GM18511 (cell line): Measurements from ENCODE around the gene SBF1.
"Not testable (repeated sequence)": the region's sequence is repeated elsewhere in the genome, so short reads cannot be mapped to it uniquely, and the experiment has no call there.

Experiments used
- ATAC-seq: cut with Tn5 transposase; IDR thresholded peaks from one replicate; pipeline ENCODE4 v1.9.1; 2021; ENCODE audit warnings: mild to moderate bottlenecking, moderate library complexity; ENCODE audit not compliant: unreplicated experiment

The SBF1 gene, protein sequence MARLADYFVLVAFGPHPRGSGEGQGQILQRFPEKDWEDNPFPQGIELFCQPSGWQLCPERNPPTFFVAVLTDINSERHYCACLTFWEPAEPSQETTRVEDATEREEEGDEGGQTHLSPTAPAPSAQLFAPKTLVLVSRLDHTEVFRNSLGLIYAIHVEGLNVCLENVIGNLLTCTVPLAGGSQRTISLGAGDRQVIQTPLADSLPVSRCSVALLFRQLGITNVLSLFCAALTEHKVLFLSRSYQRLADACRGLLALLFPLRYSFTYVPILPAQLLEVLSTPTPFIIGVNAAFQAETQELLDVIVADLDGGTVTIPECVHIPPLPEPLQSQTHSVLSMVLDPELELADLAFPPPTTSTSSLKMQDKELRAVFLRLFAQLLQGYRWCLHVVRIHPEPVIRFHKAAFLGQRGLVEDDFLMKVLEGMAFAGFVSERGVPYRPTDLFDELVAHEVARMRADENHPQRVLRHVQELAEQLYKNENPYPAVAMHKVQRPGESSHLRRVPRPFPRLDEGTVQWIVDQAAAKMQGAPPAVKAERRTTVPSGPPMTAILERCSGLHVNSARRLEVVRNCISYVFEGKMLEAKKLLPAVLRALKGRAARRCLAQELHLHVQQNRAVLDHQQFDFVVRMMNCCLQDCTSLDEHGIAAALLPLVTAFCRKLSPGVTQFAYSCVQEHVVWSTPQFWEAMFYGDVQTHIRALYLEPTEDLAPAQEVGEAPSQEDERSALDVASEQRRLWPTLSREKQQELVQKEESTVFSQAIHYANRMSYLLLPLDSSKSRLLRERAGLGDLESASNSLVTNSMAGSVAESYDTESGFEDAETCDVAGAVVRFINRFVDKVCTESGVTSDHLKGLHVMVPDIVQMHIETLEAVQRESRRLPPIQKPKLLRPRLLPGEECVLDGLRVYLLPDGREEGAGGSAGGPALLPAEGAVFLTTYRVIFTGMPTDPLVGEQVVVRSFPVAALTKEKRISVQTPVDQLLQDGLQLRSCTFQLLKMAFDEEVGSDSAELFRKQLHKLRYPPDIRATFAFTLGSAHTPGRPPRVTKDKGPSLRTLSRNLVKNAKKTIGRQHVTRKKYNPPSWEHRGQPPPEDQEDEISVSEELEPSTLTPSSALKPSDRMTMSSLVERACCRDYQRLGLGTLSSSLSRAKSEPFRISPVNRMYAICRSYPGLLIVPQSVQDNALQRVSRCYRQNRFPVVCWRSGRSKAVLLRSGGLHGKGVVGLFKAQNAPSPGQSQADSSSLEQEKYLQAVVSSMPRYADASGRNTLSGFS (N-terminal part only)

DNA sequence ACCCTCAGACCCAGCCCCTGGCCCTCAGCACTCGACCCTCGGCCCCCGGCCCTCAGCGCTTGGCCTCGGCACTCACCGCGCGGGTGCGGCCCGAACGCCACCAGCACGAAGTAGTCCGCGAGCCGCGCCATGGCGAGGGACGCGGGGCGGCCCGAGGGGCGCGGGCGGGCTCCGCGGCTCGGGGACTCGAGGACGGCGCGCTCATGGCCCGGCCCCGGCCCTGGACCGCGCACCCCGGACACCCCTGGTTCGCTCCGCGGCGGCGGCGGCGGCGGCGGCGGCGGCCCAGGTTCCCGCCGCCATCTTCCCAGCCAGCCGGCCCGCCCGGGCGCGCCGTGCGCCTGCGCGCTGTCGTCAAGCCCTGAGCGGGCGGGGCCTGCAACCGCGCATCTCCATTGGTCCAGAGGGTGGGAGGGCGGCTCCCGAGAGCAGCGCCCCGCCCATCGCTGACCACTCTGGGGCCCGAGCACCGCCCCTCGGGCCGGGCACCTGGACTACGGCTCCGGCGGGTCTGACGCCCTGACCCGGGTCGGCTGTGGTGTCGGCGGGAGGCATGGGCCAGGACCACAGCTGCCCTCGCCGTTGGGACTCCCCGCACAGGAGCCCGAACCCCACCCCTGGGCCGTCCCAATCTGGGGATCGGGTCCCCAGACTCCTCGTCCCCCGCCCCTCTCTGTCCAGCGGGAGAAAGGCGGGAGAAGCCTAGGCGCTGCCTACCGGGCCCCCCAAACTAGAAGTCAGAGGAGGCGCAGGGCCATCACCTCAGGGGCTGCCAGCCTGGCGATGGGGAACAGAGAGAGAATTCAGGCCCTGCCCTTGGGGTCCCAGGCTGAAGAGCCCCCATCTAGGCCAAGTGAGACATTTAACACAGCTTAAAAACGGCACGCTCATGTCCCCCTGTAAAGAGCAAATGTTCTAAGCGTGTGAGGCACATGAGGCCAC, at the start of gene SBF1:
SBF1 (minus strand) TSS at position 326 of the 942 bp plus-strand sequence; CDS start at position 131, 195 bp downstream.
- ATAC-seq, result peak; percentile 62

DNA sequence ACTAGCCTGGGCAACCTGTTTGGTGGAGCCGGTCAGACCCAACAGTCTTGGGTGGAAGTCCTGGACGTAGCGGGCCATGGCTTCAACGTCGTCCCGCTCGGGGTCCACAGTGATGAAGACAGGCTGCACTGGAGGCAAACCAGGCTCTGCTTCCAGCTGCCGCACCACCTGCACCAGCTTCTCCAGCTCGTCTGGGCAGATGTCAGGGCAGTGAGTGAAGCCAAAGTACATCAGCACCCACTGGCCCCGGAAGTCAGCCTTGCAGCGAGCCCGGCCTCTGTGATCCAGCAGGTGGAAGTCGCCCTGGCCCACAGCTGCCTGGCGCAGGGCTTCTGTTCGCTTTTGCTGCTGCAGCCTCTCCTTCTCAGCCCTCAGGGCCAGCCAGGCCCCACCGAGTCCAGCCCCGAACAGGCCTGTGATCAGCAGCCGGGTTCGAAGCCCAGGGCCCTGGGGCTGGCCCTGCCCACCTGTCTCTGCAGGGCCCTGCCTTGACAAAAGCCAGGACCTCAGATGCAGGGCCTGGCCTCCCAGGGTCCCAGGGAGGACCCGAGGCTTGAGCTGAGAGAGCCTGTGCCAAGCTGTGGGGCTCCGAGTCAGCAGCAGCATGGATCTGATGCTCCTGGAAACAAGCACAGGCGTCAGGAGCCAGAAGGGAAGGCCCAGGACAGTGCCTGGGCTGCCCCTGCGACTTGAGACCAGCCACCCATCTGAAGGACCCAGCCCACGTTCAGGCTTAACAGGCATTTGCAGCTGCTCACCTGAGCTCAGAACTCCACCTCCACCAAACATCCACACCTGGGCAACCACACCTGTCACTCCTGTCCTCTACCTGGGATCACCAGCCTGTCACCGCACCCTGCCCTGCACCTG, 49.2 kb upstream of the SBF1 start:
- no peak for ATAC-seq

DNA sequence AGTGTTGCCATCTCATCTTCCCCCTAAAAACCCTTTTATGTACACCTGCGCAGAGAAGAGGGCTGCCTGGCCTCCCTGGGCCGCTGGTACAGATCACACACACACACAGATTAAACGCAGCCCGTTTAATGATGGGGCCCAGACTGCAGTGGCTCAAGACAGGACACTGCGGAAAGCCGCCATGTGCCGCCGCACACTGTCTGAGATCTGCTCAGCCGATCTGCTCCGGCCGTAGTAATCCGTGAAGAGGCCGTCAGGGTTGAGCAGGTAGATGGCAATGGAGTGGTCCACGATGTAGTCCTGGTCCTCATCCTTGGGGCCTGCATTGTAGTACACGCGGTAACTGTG, 48.6 kb upstream of the SBF1 start:
- no peak for ATAC-seq

DNA sequence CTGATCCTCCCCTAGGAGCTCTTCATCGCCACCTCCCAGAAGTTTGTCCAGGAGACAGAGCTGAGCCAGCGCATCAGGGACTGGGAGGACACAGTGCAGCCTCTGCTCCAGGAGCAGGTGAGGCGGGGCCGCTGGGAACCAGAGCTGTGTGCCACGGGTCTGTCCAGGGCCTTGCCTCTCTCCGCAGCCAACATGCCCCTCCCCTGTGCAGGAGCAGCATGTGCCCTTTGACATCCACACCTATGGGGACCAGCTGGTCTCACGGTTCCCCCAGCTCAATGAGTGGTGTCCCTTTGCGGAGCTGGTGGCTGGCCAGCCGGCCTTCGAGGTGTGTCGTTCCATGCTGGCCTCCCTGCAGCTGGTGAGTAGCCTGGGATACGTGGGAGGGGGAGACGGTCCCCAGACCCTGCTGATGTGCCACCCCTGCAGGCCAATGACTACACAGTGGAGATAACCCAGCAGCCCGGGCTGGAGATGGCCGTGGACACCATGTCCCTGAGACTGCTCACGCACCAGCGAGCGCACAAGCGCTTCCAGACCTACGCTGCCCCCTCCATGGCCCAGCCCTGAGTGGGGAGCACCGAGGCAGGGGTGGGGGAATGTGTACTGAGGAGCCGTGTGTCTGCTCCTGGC, 48.1 kb upstream of the SBF1 start:
- ATAC-seq, result no peak

DNA sequence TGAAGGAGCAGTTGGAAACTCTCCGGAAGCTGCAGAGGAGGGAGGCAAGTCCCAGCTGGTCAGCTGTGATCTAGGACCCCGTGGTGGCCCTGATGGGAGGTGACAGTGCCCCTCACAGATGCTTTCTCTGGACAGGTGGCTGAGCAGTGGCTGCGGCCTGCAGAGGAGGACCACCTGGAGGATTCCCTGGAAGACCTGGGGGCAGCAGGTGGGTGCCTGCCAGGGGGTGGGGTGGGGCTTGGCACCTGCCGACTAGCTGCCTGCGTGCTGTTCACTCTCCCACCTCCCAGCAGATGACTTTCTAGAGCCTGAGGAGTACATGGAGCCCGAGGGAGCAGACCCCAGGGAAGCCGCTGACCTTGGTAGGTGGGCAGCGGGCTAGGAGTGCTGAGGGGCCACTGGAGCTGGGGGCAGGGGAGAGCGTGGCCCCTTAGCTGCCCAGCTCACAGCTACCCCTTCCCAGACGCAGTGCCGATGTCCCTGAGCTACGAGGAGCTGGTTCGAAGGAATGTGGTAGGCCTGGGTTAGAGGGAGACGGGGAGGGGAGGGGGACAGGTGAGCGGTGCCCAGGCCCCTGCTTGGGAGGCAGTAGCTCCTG, 47.5 kb upstream of the SBF1 start:
- ATAC-seq, result no peak

DNA sequence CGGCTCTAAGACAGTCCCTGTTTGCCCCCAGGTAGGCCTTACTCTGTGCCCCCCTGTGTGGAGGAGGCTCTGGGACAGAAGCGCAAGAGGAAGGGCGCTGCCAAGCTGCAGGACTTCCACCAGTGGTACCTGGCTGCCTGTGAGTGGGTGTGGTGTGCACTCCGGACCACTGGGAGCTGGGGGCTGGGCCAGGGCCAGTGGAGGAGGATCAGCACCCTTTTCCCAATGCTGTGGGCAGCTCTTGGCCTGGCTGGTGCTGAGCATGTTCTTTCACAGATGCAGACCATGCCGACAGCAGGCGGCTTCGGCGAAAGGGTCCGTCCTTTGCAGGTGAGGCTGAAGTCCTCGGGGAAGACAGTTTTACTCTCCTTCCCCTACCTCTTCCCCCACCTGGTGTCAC, 46.9 kb upstream of the SBF1 start:
- no peak for ATAC-seq

DNA sequence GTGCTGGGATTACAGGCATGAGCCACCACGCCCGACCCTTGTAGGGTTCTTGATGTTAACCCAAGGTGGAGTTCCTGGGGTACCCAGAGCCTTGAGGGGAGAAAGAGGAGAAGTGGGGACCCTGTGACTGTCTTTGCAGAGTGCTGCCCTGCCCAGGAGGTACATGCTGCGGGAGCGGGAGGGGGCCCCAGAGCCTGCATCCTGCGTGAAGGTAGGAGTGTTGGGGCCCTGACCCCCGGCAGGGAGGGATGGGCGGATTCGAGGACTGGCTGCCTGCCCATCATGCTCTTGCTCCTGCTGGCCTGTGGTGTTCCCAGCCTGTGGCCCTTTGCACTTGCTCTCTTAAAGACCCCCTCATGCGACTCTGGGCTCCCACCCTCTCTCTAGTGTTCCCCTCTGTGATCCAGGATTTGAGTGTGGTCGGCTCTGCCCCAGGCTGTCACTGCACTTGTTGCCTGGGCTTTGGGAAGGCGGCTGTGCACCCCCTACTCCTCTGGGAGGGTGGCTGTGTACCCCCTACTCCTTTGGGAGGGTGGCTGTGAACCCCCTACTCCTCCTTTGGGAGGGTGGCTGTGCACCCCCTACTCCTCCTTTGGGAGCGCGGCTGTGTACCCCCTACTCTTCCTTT, 46.1 kb upstream of the SBF1 start:
- no peak for ATAC-seq

DNA sequence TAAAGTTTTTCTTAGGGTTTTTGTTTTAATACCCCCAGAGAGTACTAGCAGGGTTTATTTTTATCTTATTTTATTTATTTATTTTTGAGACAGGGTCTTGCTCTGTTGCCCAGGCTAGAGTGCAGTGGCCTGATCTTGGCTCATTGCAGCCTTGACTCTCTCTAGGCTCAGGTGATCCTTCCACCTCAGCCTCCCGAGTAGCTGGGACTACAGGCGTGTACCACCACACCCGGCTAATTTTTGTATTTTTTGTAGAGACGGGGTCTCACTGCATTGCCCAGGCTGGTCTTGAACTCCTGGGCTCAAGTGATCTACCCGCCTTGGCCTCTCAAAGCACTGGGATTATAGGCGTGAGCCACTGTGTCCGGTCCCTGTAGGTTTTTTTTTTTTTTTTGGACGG, 45.3 kb upstream of the SBF1 start:
- not testable (repeated sequence) for ATAC-seq

DNA sequence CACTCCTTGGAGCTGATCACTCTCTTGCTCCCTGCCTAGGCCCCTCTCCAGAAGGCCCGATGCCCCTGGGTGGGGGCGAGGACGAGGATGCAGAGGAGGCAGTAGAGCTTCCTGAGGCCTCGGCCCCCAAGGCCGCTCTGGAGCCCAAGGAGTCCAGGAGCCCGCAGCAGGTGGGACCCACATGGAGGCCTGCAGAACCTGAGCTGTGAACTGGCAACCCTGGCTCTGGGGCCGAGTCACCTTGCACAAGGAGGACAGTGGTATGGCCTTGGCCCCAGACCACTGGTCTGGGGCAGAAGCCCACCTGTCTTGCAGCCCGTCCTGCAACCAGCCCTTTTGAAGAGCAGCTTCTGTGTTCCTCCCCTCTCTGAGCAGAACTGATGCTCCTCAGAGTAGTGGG, 44.3 kb upstream of the SBF1 start:
- ATAC-seq, result no peak

DNA sequence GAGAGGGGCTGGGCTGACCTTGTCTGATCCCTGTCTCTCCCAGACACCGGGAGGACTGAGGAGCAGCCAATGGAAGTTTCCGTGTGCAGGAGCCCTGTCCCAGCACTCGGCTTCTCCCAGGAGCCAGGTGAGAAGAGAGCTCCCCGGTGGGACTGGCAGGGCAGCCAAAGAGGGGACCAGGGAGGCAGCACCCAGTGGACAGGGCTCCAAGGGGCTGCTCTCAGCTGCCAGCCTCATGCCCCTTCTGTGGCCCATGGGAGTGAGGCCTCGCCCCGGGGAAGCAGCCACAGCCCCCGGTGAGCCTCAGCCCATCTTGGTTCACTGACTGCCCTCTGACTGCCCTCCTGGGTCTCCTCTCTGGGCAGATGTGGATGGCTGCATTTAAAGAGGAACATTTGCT, 43.8 kb upstream of the SBF1 start:
- ATAC-seq, result no peak

DNA sequence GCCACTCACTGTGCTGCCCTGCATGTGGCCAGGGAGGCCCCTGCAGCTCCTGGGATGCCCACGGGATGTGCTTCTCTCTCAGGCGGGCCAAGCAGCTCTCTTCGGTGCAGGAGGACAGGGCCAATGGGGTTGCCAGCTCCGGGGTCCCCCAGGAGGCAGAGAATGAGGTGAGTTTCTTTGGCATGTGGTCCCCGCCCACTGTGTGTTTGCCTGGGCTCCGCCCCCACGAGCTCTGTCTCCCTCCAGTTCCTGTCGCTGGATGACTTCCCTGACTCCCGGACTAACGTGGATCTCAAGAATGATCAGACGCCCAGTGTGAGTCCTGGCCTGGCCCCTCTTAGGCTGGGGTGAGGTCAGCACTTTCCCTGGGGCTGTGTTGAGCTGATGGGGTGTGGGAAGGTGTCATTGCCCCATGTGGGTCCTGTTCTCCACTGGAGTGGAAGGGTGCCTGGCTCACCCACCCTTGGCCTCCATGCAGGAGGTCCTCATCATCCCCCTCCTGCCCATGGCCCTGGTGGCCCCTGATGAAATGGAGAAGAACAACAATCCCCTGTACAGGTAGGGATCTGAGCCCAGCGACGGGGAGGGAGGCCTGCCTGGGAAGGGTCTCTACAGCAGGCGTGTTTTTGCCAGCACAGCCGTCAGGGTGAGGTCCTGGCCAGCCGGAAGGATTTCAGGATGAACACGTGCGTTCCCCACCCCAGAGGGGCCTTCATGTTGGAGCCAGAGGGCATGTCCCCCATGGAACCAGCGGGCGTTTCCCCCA, 42.8 kb upstream of the SBF1 start:
- ATAC-seq, result no peak

DNA sequence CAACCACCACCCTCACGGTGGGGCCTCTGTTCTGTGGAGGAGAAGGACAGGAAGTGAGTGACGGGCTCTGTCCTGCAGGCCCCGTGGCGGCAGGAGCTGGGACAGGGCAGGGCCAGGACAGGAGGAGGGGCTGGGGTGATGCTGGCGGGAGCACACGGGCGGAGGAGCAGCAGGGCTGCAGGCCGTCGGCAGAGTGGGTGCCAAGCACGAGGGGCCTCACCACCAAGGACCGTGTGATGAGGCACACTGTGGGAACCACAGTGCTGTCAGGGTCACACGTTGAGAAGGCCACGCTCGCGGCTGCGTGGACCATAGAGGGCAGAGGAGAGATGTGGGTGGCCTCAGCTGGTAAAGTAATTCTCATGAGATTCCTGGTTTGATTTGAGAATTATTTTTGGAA, 42.1 kb upstream of the SBF1 start:
- no peak for ATAC-seq

DNA sequence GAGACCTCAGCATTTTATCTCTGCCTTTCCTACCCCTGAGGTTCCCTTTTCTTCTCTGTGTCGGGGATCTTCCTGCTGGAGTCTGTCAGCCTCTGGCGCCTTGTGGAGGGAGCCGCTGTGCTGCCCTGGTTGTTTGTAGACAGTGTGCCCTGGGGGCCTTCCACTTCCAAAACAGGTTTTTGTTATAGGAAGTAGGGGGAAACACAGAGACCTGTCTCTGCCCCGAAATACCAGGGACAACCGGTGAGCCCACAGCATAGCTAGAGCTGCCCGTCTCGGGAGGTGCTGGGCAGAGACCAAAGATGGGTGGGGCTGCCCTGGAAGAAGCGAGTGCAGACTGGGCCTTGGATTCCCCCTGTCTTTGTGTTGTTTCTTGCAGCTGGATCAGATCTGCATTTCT, 41.2 kb upstream of the SBF1 start:
- ATAC-seq, result no peak

DNA sequence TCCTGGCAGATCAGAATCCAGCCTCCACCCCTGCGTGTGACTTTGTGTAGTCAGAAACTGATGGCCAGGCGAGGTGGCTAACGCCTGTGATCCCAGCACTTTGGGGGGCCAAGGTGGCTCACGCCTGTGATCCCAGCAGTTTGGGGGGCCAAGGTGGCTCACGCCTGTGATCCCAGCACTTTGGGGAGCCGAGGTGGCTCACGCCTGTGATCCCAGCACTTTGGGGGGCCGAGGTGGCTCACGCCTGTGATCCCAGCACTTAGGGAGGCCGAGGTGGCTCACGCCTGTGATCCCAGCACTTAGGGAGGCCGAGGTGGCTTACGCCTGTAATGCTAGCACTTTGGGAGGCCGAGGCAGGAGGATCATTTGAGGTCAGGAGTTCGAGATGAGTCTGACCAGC, 38.3 kb upstream of the SBF1 start:
- ATAC-seq, result no peak

DNA sequence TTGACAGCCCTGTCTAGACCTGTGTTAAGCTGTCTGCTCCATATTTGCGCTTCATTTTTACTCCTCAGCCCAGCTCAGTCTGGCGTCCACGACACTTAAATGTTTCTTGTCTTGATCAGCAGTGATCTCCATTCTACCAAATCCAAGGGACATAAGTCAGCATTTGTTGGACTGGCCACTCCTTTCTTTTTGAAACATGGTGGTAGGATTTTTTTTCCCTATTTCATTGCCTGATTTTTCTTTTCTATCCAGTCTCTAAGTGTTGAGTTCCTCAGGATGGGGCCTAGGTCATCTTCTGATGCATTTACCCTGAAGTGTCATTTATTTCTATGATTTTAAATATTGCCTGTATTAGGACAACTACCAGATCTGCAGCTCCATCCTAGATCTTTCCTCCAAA, 34.1 kb upstream of the SBF1 start:
- ATAC-seq, result no peak

DNA sequence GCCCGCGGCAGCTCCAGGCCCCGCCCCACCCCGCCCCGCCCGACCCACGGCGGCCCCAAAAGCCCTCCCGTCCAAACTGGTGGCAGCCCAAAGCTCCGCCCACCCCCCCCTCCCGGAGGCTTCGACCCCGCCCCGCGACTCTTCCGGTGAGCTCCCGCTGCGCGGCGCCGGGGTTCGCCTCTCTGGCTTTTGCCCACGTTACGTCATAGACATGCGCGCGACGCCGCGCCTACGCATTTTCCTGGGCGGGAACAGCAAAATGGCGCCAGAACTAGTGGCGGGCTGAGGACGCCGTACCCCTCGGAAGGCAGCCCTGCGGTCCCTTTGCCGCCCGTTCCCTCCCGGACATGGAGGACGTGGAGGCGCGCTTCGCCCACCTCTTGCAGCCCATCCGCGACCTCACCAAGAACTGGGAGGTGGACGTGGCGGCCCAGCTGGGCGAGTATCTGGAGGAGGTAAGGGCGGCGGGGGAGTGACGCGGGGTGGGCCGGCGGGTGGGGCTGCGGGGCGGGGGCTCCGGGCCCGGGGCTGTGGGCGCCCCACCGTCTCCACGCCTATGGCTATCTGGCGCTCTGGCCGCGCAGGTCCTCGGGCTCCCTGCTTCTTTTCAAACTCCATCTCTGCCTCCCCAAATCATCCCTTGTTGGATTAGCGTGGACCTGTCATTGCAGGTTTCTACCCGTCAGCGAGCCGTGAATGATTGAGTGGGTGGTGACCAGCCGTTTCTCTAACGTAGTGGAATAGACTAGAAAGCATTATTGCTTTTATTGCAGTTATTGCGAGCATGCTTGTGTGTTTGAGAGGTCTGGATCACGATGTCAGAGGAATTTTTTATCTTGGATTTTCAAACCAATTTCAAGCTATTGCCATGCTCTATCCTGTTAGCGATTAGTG, 33.4 kb upstream of the SBF1 start, which contains the start of gene NCAPH2:
NCAPH2 (plus strand) TSS at position 234 of the 894 bp plus-strand sequence; CDS start at position 348, 114 bp downstream.
- peak; percentile 71 for ATAC-seq
